Transverse colon (tissue), 4 donors: ENCODE measurements around the gene SERGEF. TPM values are rescaled to one million over a fixed set of nuclear protein-coding genes. Genes with fewer than 3 reads are reported as not detected.

Source experiments
- DNase-seq: peaks from one replicate; pipeline ENCODE4 v3.0.0-alpha.2; 2019
- H3K27ac ChIP-seq, 4 donors: fragments of 200-600 bp; sonication (generic); 2 replicates each; pipeline ENCODE4 v1.5.1; 2016 to 2018; ENCODE audit warnings: inconsistent platforms in 4 of 4
- H3K27me3 ChIP-seq: fragments of 200-600 bp; sonication (generic); 2 replicates; pipeline ENCODE4 v1.5.1; 2017; ENCODE audit warnings: inconsistent platforms
- H3K36me3 ChIP-seq, 4 donors: fragments of 200-600 bp; sonication (generic); 2 replicates each; pipeline ENCODE4 v1.5.1; 2017 to 2019; ENCODE audit warnings: inconsistent platforms in 4 of 4
- H3K4me1 ChIP-seq, 4 donors: fragments of 200-600 bp; sonication (generic); 2 replicates each; pipeline ENCODE4 v1.5.1; 2017 to 2020; ENCODE audit warnings: inconsistent platforms in 4 of 4
- H3K4me3 ChIP-seq, 4 donors: fragments of 200-600 bp; sonication (generic); 1 replicate in 1 of 4; 2 replicates in 3 of 4; pipeline versions ENCODE4 v1.5.1 to v1.6.1; 2017 to 2019; ENCODE audit warnings: inconsistent platforms in 4 of 4
- H3K9me3 ChIP-seq, 2 donors: fragments of 200-600 bp; sonication (generic); 2 replicates each; pipeline ENCODE4 v1.5.1; 2017 to 2019; ENCODE audit warnings: inconsistent platforms in 2 of 2
- CTCF ChIP-seq, 5 experiments: fragments of 200-600 bp in 3 of 5; fragments of 450-650 bp in 2 of 5; sonication (generic) in 3 of 5; IDR thresholded peaks; 1 replicate in 2 of 5; 2 replicates in 3 of 5; pipeline ENCODE4 v1.5.1; 2016 to 2017; ENCODE audit warnings: antibody characterized with exemption in 5 of 5, inconsistent platforms in 3 of 5, mild to moderate bottlenecking in 2 of 5, moderate library complexity in 1 of 5
- EP300 ChIP-seq: sonication (generic); formaldehyde crosslinking; IDR thresholded peaks from one replicate; pipeline ENCODE4 v1.6.1; 2017; ENCODE audit warnings: antibody characterized with exemption, low read depth
- POLR2A ChIP-seq: fragments of 450-650 bp; IDR thresholded peaks from one replicate; pipeline ENCODE4 v1.6.1; 2016; ENCODE audit warnings: antibody characterized with exemption, mild to moderate bottlenecking, moderate library complexity
- POLR2AphosphoS5 ChIP-seq, 3 donors: sonication (generic); formaldehyde crosslinking; IDR thresholded peaks; one replicate each; pipeline ENCODE4 v1.6.1; 2016; ENCODE audit warnings: antibody characterized with exemption in 3 of 3
- WGBS, 2 donors: methylation state at CpG; one replicate each; pipeline ENCODE4 v1.1.5; 2018; ENCODE audit warnings: low coverage in 1 of 2; 5-methylcytosine and 5-hydroxymethylcytosine counted together
- in situ Hi-C, 4 donors: fragments of 200-750 bp; cut with MboI; loops; one replicate each; pipeline versions ENCODE4 v1.15.0 to v1.15.1; 2017; ENCODE audit warnings: low sequenced_read_pairs in 3 of 4, low pct_ligation_motif_present in 1 of 4, low pct_unique_long_range_greater_than_20kb in 1 of 4
- intact Hi-C: fragments of 100-400 bp; cut with DNase I; formaldehyde crosslinking; loops from one replicate; pipeline ENCODE4 v1.15.1; 2023; ENCODE audit warnings: low total_unique reads
- total RNA-seq, 4 donors: library from RNA; depleted of rRNA; stranded (reverse); fragments of >200 nt; gene quantifications; one replicate each; pipeline ENCODE4 v1.1.0, GENCODE V29; 2016

SERGEF gene
- total RNA-seq, 4 donors from 2014 or later, result 11.6 to 28.9 (median 19.1) TPM

GRCh38 chr11:17767914-17768313 lies 244.9 kb downstream of the SERGEF start:
- no peak overlapping the region for H3K27ac ChIP-seq
- TF ChIP-seq POLR2AphosphoS5 (IDR thresholded peaks at IDR 0.05) (no peak), POLR2A (no peak), CTCF (IDR thresholded peaks at IDR 0.05) (no peak), EP300 (no peak)
- no peak for DNase-seq
- peaks cover 3 to 13% (median 10%) of the 10 kb centered on the region in 4 donors for H3K4me1 ChIP-seq
- in situ Hi-C loops, result no loop called here
- H3K4me3 ChIP-seq, result no peak overlapping the region
- intact Hi-C loops, result no loop called here
- H3K36me3 ChIP-seq, result no peaks in the 10 kb centered on the region
- H3K27me3 ChIP-seq, result no peaks in the 10 kb centered on the region
- 81% methylated on average over 2 of the region's 2 CpGs; no CpG with 5 or more reads in 1 of the 2 donors for WGBS, 2 donors
- no peaks in the 10 kb centered on the region for H3K9me3 ChIP-seq

- DNase-seq, result no peak
- in situ Hi-C loops (no loop called here), intact Hi-C loops (no loop called here)
- TF ChIP-seq EP300 (no peak), POLR2AphosphoS5 (IDR thresholded peaks at IDR 0.05) (no peak), CTCF (IDR thresholded peaks at IDR 0.05) (no peak), POLR2A (no peak)
- WGBS, 2 donors, result 57 to 76% methylated on average over 2 to 6 of the region's 7 CpGs
- H3K36me3 ChIP-seq, result no peaks in the 10 kb centered on the region
- H3K9me3 ChIP-seq, result no peaks in the 10 kb centered on the region
- H3K4me1 ChIP-seq, result peaks cover 3 to 13% (median 10%) of the 10 kb centered on the region in 4 donors
- no peak overlapping the region for H3K27ac ChIP-seq
- H3K4me3 ChIP-seq, result no peak overlapping the region
- H3K27me3 ChIP-seq, result no peaks in the 10 kb centered on the region
These were observed 245.5 kb downstream of the SERGEF start for GRCh38 chr11:17767301-17767885.

GRCh38 chr11:17766590-17766989 lies 246.3 kb downstream of the SERGEF start:
- intact Hi-C loops (no loop called here), in situ Hi-C loops (no loop called here)
- TF ChIP-seq POLR2A (no peak), EP300 (no peak), CTCF (IDR thresholded peaks at IDR 0.05) (no peak), POLR2AphosphoS5 (IDR thresholded peaks at IDR 0.05) (no peak)

GRCh38 chr11:17766073-17766359 lies 246.8 kb downstream of the SERGEF start:
- H3K4me1 ChIP-seq, result peaks cover 3 to 13% (median 10%) of the 10 kb centered on the region in 4 donors
- H3K4me3 ChIP-seq, result no peak overlapping the region
- no peaks in the 10 kb centered on the region for H3K36me3 ChIP-seq
- H3K27ac ChIP-seq, result no peak overlapping the region
- no peaks in the 10 kb centered on the region for H3K27me3 ChIP-seq
- in situ Hi-C loops (no loop called here), intact Hi-C loops (no loop called here)
- H3K9me3 ChIP-seq, result no peaks in the 10 kb centered on the region
- no peak for DNase-seq
- TF ChIP-seq POLR2A (no peak), POLR2AphosphoS5 (IDR thresholded peaks at IDR 0.05) (no peak), EP300 (no peak), CTCF (IDR thresholded peaks at IDR 0.05) (no peak)
- 93 to 100% methylated on average over 1 to 8 of the region's 8 CpGs for WGBS, 2 donors

More at GRCh38 chr11:17766590-17766989, 246.3 kb downstream of the SERGEF start:
- H3K4me1 ChIP-seq, result peaks cover 3 to 13% (median 10%) of the 10 kb centered on the region in 4 donors
- WGBS, 2 donors, result 87% methylated on average over 5 of the region's 5 CpGs; no CpG with 5 or more reads in 1 of the 2 donors
- H3K4me3 ChIP-seq, result no peak overlapping the region
- no peaks in the 10 kb centered on the region for H3K36me3 ChIP-seq
- H3K27me3 ChIP-seq, result no peaks in the 10 kb centered on the region
- no peak for DNase-seq
- H3K9me3 ChIP-seq, result no peaks in the 10 kb centered on the region
- H3K27ac ChIP-seq, result no peak overlapping the region
